ENCODE data around the gene ZER1.
"Not testable (repeated sequence)": the region's sequence is repeated elsewhere in the genome, so short reads cannot be mapped to it uniquely, and the experiment has no call there.

ZER1 gene

GRCh38 chr9:128787659-128788058, 15.9 kb upstream of the ZER1 start:
- DNase-seq (ENCODE audit: low read depth): no peak

GRCh38 chr9:128786681-128787601, 15.2 kb upstream of the ZER1 start, which contains the start of gene TBC1D13:
TBC1D13 (plus strand) TSS chr9:128787253; CDS start chr9:128787354, 101 bp downstream.
- peak; percentile 83 for DNase-seq (ENCODE audit: low read depth)

GRCh38 chr9:128785427-128785826, 13.7 kb upstream of the ZER1 start:
- DNase-seq (ENCODE audit: low read depth): no peak

- no peak for DNase-seq (ENCODE audit: low read depth)
These were observed 10.9 kb upstream of the ZER1 start for GRCh38 chr9:128782669-128783068.

- DNase-seq (ENCODE audit: low read depth): no peak
These were observed 9.7 kb upstream of the ZER1 start for GRCh38 chr9:128781187-128782070.

GRCh38 chr9:128780093-128780492, 8.4 kb upstream of the ZER1 start:
- not testable (repeated sequence) for DNase-seq (ENCODE audit: low read depth)

- no peak for DNase-seq (ENCODE audit: low read depth)
These were observed 3.1 kb upstream of the ZER1 start for GRCh38 chr9:128774804-128775203.

GRCh38 chr9:128773049-128773448, 1.3 kb upstream of the ZER1 start:
- no peak for DNase-seq (ENCODE audit: low read depth)

- DNase-seq (ENCODE audit: low read depth): no peak
These were observed 519 bp downstream of the ZER1 start for GRCh38 chr9:128771094-128771721.

GRCh38 chr9:128770286-128771030, 1.3 kb downstream of the ZER1 start:
- DNase-seq (ENCODE audit: low read depth): no peak

- no peak for DNase-seq (ENCODE audit: low read depth)
These were observed 3.1 kb downstream of the ZER1 start for GRCh38 chr9:128768606-128769005.

GRCh38 chr9:128765499-128765898, 6.2 kb downstream of the ZER1 start:
- DNase-seq (ENCODE audit: low read depth): no peak

- DNase-seq (ENCODE audit: low read depth): no peak
These were observed 7.4 kb downstream of the ZER1 start for GRCh38 chr9:128764361-128764760.

GRCh38 chr9:128762671-128763449, 8.9 kb downstream of the ZER1 start:
- DNase-seq (ENCODE audit: low read depth): no peak

- DNase-seq (ENCODE audit: low read depth): no peak
These were observed 14.1 kb downstream of the ZER1 start for GRCh38 chr9:128757602-128758001.

- DNase-seq (ENCODE audit: low read depth): no peak
These were observed 18.1 kb downstream of the ZER1 start for GRCh38 chr9:128753627-128754026.

- DNase-seq (ENCODE audit: low read depth): no peak
These were observed 20.7 kb downstream of the ZER1 start for GRCh38 chr9:128750926-128751595.

GRCh38 chr9:128747241-128747640, 24.5 kb downstream of the ZER1 start:
- DNase-seq (ENCODE audit: low read depth): no peak

- DNase-seq (ENCODE audit: low read depth): no peak
These were observed 28.3 kb downstream of the ZER1 start for GRCh38 chr9:128743421-128743820.

GRCh38 chr9:128742401-128742800, 29.3 kb downstream of the ZER1 start:
- DNase-seq (ENCODE audit: low read depth): no peak

Measured in stimulated activated CD4-positive, alpha-beta T cell treated with anti-CD3 and anti-CD28 coated beads, Interleukin-2, amount 100 ng/mL, for 4 hours (primary cell).